Tibial nerve (tissue), 4 donors: ENCODE data around the gene SLC1A7.

Experiments used
- CTCF ChIP-seq, 5 experiments: fragments of 200-600 bp in 3 of 5; fragments of 450-650 bp in 2 of 5; sonication (generic) in 3 of 5; IDR thresholded peaks; one replicate each; pipeline ENCODE4 v1.5.1; 2016 to 2019; ENCODE audit warnings: antibody characterized with exemption in 5 of 5, mild to moderate bottlenecking in 3 of 5, moderate library complexity in 2 of 5
- EP300 ChIP-seq, 2 donors: sonication (generic); formaldehyde crosslinking; IDR thresholded peaks; one replicate each; pipeline ENCODE4 v1.6.1; 2017; ENCODE audit warnings: antibody characterized with exemption in 2 of 2, mild to moderate bottlenecking in 1 of 2
- POLR2A ChIP-seq, 2 donors: fragments of 450-650 bp; IDR thresholded peaks; one replicate each; pipeline ENCODE4 v1.6.1; 2017; ENCODE audit warnings: antibody characterized with exemption in 2 of 2, mild to moderate bottlenecking in 2 of 2, moderate library complexity in 2 of 2

GRCh38 chr1:53162621-53163020 lies 20.2 kb upstream of the SLC1A7 start:
- TF ChIP-seq EP300 (IDR thresholded peaks at IDR 0.05) (no peak), CTCF (IDR thresholded peaks at IDR 0.05) (no peak), POLR2A (IDR thresholded peaks at IDR 0.05) (no peak)
